KOPT-K1 (cell line): ENCODE data around the gene SYCP3.

ENCODE experiments used
- H3K27ac ChIP-seq: fragments of 200-600 bp; sonication (generic); 2 replicates; pipeline ENCODE4 v1.5.1; 2016; ENCODE audit warnings: antibody characterized with exemption, mild to moderate bottlenecking, low read depth, low read length; ENCODE audit not compliant: poor library complexity, severe bottlenecking
- H3K36me3 ChIP-seq: fragments of 200-600 bp; sonication (generic); 2 replicates; pipeline ENCODE4 v1.5.1; 2017; ENCODE audit warnings: antibody characterized with exemption, mild to moderate bottlenecking, low read length, moderate library complexity; ENCODE audit not compliant: insufficient read depth
- H3K9me3 ChIP-seq: fragments of 200-600 bp; sonication (generic); 2 replicates; pipeline ENCODE4 v1.5.1; 2017; ENCODE audit warnings: antibody characterized with exemption, low read length, mild to moderate bottlenecking; ENCODE audit not compliant: insufficient read depth, poor library complexity, severe bottlenecking

The SYCP3 gene

GRCh38 chr12:101769865-101770264 lies 30.6 kb upstream of the SYCP3 start:
- Histone ChIP-seq H3K36me3 (peaks cover 75% of the 10 kb centered on the region), H3K27ac (no peak overlapping the region), H3K9me3 (no peaks in the 10 kb centered on the region)

DNA sequence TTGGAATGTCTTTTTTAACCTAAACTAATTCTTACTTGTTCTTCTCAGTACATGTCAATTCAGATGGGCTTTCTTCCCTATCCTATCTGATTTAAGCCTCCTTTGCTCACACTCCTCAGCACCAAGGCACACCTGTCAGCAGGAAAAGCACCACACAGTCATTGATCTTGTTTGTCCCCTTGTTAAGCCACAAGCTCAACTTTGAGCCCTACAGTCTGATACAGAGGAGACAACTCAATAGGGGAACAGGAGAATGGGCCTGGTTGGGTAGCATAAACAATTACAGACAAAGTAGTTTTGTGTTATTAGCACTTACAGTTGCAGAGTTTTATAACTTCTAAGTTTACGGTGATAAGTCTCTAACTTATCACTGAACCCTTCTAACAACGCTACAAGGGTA lies 29.5 kb upstream of the SYCP3 start:
- Histone ChIP-seq H3K27ac (no peak overlapping the region), H3K36me3 (peaks cover 85% of the 10 kb centered on the region), H3K9me3 (no peaks in the 10 kb centered on the region)

DNA sequence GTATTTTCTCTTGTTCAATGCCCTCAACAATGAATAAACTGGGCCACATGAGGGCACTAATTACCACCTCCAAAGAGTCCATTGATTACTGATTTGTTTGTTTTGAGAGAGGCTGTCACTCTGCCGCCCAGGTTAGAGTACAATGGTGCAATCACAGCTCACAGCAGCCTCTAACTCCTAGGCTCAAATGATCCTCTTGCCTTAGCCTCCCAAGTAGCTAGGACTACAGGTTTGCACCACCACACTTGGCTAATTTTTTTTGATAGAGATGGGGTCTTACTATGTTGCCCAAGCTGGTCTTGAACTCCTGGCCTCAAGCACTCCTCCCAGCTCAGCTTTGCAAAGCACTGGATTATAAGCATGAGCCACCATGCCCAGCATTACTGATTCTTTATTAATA lies 28.3 kb upstream of the SYCP3 start:
- Histone ChIP-seq H3K27ac (no peak overlapping the region), H3K36me3 (peaks cover 91% of the 10 kb centered on the region), H3K9me3 (no peaks in the 10 kb centered on the region)

GRCh38 chr12:101764051-101764792 lies 25.0 kb upstream of the SYCP3 start:
- no peak overlapping the region for H3K27ac ChIP-seq
- H3K9me3 ChIP-seq: no peaks in the 10 kb centered on the region
- peaks cover 96% of the 10 kb centered on the region for H3K36me3 ChIP-seq

DNA sequence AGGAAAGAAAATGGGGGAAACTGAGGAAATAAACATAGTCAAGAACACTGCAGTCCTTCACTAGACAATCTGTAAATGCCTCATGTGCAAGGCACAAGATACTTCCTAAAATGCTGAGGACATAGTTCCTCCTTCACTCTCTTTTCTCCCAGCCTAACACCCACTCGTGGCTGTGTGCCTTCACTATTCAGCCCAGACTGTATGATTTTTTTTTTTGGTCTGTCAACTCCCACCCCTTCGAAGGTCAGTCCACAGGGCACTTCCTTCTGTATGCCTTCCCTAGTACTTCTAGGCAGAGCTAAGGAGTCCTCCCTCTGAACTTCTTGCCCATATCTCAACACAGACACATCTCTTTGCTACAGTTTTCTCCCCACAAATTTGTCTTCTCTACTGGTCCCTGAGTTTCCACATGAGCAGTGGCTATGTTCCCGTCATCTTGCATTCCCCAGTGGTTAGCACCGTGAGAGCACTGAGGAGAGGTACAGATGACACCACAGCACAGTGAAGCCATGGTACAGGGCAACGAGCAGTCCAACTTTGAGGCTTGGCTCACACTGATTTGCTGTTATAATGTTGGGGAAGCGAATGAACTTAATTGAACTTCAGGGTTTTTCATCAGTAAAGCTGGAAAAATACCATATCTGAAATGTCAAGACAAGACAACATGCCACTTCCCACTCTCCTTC lies 24.1 kb upstream of the SYCP3 start:
- Histone ChIP-seq H3K9me3 (no peaks in the 10 kb centered on the region), H3K36me3 (peaks cover 94% of the 10 kb centered on the region), H3K27ac (no peak overlapping the region)

- H3K27ac ChIP-seq: no peak overlapping the region
- no peaks in the 10 kb centered on the region for H3K9me3 ChIP-seq
- H3K36me3 ChIP-seq: peaks cover 94% of the 10 kb centered on the region
Measured at GRCh38 chr12:101761781-101762180, 22.5 kb upstream of the SYCP3 start.

DNA sequence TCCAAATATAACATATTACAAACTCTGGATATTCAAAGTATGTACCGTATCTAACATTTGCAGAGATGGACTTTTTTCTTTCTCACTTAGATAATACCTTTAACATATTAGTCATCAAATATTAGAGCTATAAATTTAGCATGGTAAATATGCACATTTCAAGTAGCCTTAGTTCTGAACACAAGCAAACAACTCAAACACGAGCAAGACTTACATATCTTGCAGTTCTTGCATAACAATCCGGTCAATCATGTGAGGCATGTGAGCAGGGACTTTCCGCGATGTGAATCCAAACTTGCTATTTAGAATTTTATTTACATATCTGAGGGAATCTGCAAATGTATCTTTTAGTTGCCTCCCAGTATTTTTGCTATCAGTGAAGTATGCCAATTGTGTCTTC lies 22.1 kb upstream of the SYCP3 start:
- Histone ChIP-seq H3K36me3 (peaks cover 94% of the 10 kb centered on the region), H3K27ac (no peak overlapping the region), H3K9me3 (no peaks in the 10 kb centered on the region)

GRCh38 chr12:101759396-101760047 lies 20.3 kb upstream of the SYCP3 start:
- peaks cover 94% of the 10 kb centered on the region for H3K36me3 ChIP-seq
- no peaks in the 10 kb centered on the region for H3K9me3 ChIP-seq
- H3K27ac ChIP-seq: no peak overlapping the region

- no peaks in the 10 kb centered on the region for H3K9me3 ChIP-seq
- peaks cover 99% of the 10 kb centered on the region for H3K36me3 ChIP-seq
- H3K27ac ChIP-seq: no peak overlapping the region
Measured at GRCh38 chr12:101750152-101750551, 10.9 kb upstream of the SYCP3 start.

DNA sequence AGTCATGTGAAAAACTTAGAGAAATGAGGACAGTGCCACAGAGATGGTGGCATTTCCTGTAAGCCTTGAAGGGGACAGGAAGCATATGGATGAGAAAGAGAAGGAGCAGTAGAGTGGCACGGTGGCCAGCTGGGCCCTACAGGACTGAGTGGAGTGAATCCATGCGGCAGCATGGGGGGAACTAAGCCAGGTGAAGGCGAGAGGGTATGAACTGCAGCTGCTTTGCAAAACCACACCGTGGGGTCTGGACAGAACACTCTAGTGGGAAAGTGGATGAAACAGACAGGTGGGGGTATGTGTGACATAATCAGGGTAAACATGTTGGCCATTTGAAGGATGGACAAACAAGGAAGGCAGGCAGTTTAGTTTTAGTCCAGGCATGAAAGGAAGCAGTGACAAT lies 10.4 kb upstream of the SYCP3 start:
- no peaks in the 10 kb centered on the region for H3K9me3 ChIP-seq
- peaks cover 100% of the 10 kb centered on the region for H3K36me3 ChIP-seq
- no peak overlapping the region for H3K27ac ChIP-seq

GRCh38 chr12:101748907-101749306 lies 9.6 kb upstream of the SYCP3 start:
- Histone ChIP-seq H3K36me3 (peaks cover 100% of the 10 kb centered on the region), H3K27ac (no peak overlapping the region), H3K9me3 (no peaks in the 10 kb centered on the region)

DNA sequence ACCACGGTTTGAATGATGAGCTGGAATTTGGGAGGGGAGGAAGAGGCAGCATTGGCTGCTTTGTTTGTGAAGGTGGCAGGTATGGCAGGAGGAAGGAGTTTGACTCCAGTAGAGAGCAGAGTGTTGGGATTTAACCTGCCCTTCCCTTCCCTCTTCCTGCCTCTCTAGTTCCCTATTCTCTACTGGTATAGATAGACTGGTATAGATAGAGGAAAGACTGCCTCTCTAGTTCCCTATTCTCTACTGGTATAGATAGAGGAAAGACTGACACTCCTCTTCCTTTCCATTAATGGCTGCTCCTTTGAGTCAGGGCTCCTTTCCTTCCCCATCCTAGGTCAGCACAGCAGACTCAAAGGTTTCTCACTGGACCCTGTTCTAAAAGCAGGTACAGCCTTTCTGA lies 8.4 kb upstream of the SYCP3 start:
- H3K27ac ChIP-seq: no peak overlapping the region
- peaks cover 98% of the 10 kb centered on the region for H3K36me3 ChIP-seq
- no peaks in the 10 kb centered on the region for H3K9me3 ChIP-seq

DNA sequence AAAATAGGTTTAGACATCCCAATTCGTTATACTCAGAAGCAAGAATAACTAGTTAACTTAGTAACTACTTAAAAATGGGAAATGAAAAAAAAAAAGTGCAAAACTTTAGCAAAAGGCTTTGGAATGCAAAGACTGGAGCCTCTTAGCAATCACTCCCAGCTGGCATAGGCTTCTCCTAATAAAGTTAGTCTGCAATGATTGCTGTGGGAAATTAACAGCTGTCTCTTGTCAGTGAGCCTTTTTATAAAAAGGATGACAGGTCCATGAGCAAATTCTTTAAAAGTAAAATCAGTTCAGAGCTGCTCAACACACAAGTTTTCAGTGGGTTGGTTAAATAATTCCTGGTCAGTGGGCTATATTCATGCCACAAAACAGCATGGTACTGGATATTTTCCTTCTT lies 7.4 kb upstream of the SYCP3 start:
- peaks cover 95% of the 10 kb centered on the region for H3K36me3 ChIP-seq
- H3K27ac ChIP-seq: no peak overlapping the region
- H3K9me3 ChIP-seq: no peaks in the 10 kb centered on the region

DNA sequence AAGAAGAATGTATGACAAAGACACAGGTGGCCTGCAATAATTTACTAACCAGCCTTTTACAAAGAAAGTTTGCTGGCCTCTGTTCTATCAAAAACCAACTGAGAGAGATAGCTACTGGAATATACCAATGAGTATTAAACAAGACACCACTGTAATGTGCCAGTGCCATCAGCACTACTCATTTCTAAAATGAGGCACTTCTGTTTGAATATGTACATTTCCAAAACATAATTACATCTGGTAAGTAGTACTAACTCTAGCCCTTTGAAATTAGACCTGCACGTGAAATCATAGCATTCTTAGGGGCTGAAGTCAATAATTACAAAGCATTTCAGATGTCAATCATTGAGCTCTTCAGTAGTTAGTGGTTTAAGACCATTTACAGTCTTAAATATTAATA lies 6.9 kb upstream of the SYCP3 start:
- no peaks in the 10 kb centered on the region for H3K9me3 ChIP-seq
- H3K27ac ChIP-seq: no peak overlapping the region
- peaks cover 90% of the 10 kb centered on the region for H3K36me3 ChIP-seq

GRCh38 chr12:101745481-101745880 lies 6.2 kb upstream of the SYCP3 start:
- H3K27ac ChIP-seq: no peak overlapping the region
- H3K9me3 ChIP-seq: no peaks in the 10 kb centered on the region
- peaks cover 83% of the 10 kb centered on the region for H3K36me3 ChIP-seq
